ENCODE measurements around the gene TCF7L2.

TCF7L2 gene

GRCh38 chr10:113148071-113148825 lies 198.2 kb downstream of the TCF7L2 start:
- Histone ChIP-seq H2BK120ac (ENCODE audit: insufficient read depth, low read length, poor library complexity) (no peak overlapping the region), H3K27me3 (ENCODE audit: insufficient read depth, low read length) (no peaks in the 10 kb centered on the region), H3K36me3 (ENCODE audit: control insufficient read depth in 1 of 2, insufficient read depth in 2 of 2, low read length in 2 of 2) (peaks cover 36 to 60% of the 10 kb centered on the region in 2 experiments), H2BK12ac (ENCODE audit: low read length) (no peak overlapping the region), H4K8ac (ENCODE audit: low read depth, low read length) (no peak overlapping the region), H3K14ac (ENCODE audit: low read length) (no peak overlapping the region), H3K79me2 (ENCODE audit: control insufficient read depth, insufficient read depth, low read length, poor library complexity) (no peaks in the 10 kb centered on the region), H4K91ac (ENCODE audit: low read depth, low read length) (no peak overlapping the region), H2AFZ (ENCODE audit: insufficient read depth, low read length, poor library complexity) (no peak overlapping the region), H3K27ac (ENCODE audit: low read depth, low read length) (no peak overlapping the region), H2AK5ac (ENCODE audit: low read length) (no peak overlapping the region), H3K4ac (ENCODE audit: low read depth, low read length) (no peak overlapping the region), H3K23ac (ENCODE audit: low read length) (no peak overlapping the region), H4K12ac (ENCODE audit: low read depth, low read length) (no peak overlapping the region), H3K9me3 (ENCODE audit: insufficient read depth, low read depth, low read length) (no peaks in the 10 kb centered on the region), H3K4me3 (ENCODE audit: low read depth, low read length) (no peak overlapping the region), H2BK5ac (ENCODE audit: low read depth, low read length, poor library complexity) (no peak overlapping the region), H3K4me2 (ENCODE audit: low read length) (no peak overlapping the region), H3K18ac (ENCODE audit: low read length) (no peak overlapping the region), H3K79me1 (ENCODE audit: low read length) (no peaks in the 10 kb centered on the region), H3K4me1 (ENCODE audit: control insufficient read depth in 1 of 2, insufficient read depth in 2 of 2, low read length in 2 of 2) (no peaks in the 10 kb centered on the region), H3K9ac (ENCODE audit: low read length) (no peak overlapping the region)
- no CpG with 5 or more reads among the region's 11 CpGs for WGBS (ENCODE audit: extremely low coverage, insufficient coverage, insufficient read length)
- no peak for DNase-seq

- no peak overlapping the region for H3K23ac ChIP-seq (ENCODE audit: low read length)
- H3K9ac ChIP-seq (ENCODE audit: low read length): no peak overlapping the region
- H3K79me2 ChIP-seq (ENCODE audit: control insufficient read depth, insufficient read depth, low read length, poor library complexity): no peaks in the 10 kb centered on the region
- no peak overlapping the region for H3K14ac ChIP-seq (ENCODE audit: low read length)
- no peak overlapping the region for H4K8ac ChIP-seq (ENCODE audit: low read depth, low read length)
- H2BK120ac ChIP-seq (ENCODE audit: insufficient read depth, low read length, poor library complexity): no peak overlapping the region
- H3K4ac ChIP-seq (ENCODE audit: low read depth, low read length): no peak overlapping the region
- H2BK5ac ChIP-seq (ENCODE audit: low read depth, low read length, poor library complexity): no peak overlapping the region
- no peak overlapping the region for H2AK5ac ChIP-seq (ENCODE audit: low read length)
- H2BK12ac ChIP-seq (ENCODE audit: low read length): no peak overlapping the region
- no peak overlapping the region for H4K91ac ChIP-seq (ENCODE audit: low read depth, low read length)
- H3K18ac ChIP-seq (ENCODE audit: low read length): no peak overlapping the region
- no peaks in the 10 kb centered on the region for H3K27me3 ChIP-seq (ENCODE audit: insufficient read depth, low read length)
- H3K9me3 ChIP-seq (ENCODE audit: insufficient read depth, low read depth, low read length): no peaks in the 10 kb centered on the region
- H3K79me1 ChIP-seq (ENCODE audit: low read length): no peaks in the 10 kb centered on the region
- no peak overlapping the region for H3K27ac ChIP-seq (ENCODE audit: low read depth, low read length)
- DNase-seq: no peak
- H4K12ac ChIP-seq (ENCODE audit: low read depth, low read length): no peak overlapping the region
- peaks cover 43 to 65% of the 10 kb centered on the region in 2 experiments for H3K36me3 ChIP-seq (ENCODE audit: control insufficient read depth in 1 of 2, insufficient read depth in 2 of 2, low read length in 2 of 2)
- H3K4me2 ChIP-seq (ENCODE audit: low read length): no peak overlapping the region
- H3K4me3 ChIP-seq (ENCODE audit: low read depth, low read length): no peak overlapping the region
- H3K4me1 ChIP-seq (ENCODE audit: control insufficient read depth in 1 of 2, insufficient read depth in 2 of 2, low read length in 2 of 2): no peaks in the 10 kb centered on the region
- no CpG with 5 or more reads among the region's 4 CpGs for WGBS (ENCODE audit: extremely low coverage, insufficient coverage, insufficient read length)
- no peak overlapping the region for H2AFZ ChIP-seq (ENCODE audit: insufficient read depth, low read length, poor library complexity)
Measured at GRCh38 chr10:113148901-113149300, 198.9 kb downstream of the TCF7L2 start.

GRCh38 chr10:113149626-113150025 lies 199.6 kb downstream of the TCF7L2 start:
- H3K4me1 ChIP-seq (ENCODE audit: control insufficient read depth in 1 of 2, insufficient read depth in 2 of 2, low read length in 2 of 2): no peaks in the 10 kb centered on the region
- H4K91ac ChIP-seq (ENCODE audit: low read depth, low read length): no peak overlapping the region
- H3K4ac ChIP-seq (ENCODE audit: low read depth, low read length): no peak overlapping the region
- H2BK5ac ChIP-seq (ENCODE audit: low read depth, low read length, poor library complexity): no peak overlapping the region
- no peaks in the 10 kb centered on the region for H3K79me2 ChIP-seq (ENCODE audit: control insufficient read depth, insufficient read depth, low read length, poor library complexity)
- no peak overlapping the region for H3K23ac ChIP-seq (ENCODE audit: low read length)
- no peak overlapping the region for H2BK120ac ChIP-seq (ENCODE audit: insufficient read depth, low read length, poor library complexity)
- H2AFZ ChIP-seq (ENCODE audit: insufficient read depth, low read length, poor library complexity): no peak overlapping the region
- H3K14ac ChIP-seq (ENCODE audit: low read length): no peak overlapping the region
- peaks cover 39 to 63% of the 10 kb centered on the region in 2 experiments for H3K36me3 ChIP-seq (ENCODE audit: control insufficient read depth in 1 of 2, insufficient read depth in 2 of 2, low read length in 2 of 2)
- H4K12ac ChIP-seq (ENCODE audit: low read depth, low read length): no peak overlapping the region
- H4K8ac ChIP-seq (ENCODE audit: low read depth, low read length): no peak overlapping the region
- H3K4me3 ChIP-seq (ENCODE audit: low read depth, low read length): no peak overlapping the region
- no peak overlapping the region for H3K18ac ChIP-seq (ENCODE audit: low read length)
- H3K27me3 ChIP-seq (ENCODE audit: insufficient read depth, low read length): no peaks in the 10 kb centered on the region
- no peak overlapping the region for H3K9ac ChIP-seq (ENCODE audit: low read length)
- no peak overlapping the region for H3K27ac ChIP-seq (ENCODE audit: low read depth, low read length)
- H3K9me3 ChIP-seq (ENCODE audit: insufficient read depth, low read depth, low read length): no peaks in the 10 kb centered on the region
- no peak overlapping the region for H3K4me2 ChIP-seq (ENCODE audit: low read length)
- no peak for DNase-seq
- H2BK12ac ChIP-seq (ENCODE audit: low read length): no peak overlapping the region
- WGBS (ENCODE audit: extremely low coverage, insufficient coverage, insufficient read length): no CpG with 5 or more reads among the region's 3 CpGs
- H2AK5ac ChIP-seq (ENCODE audit: low read length): no peak overlapping the region
- no peaks in the 10 kb centered on the region for H3K79me1 ChIP-seq (ENCODE audit: low read length)

- Histone ChIP-seq H3K9ac (ENCODE audit: low read length) (no peak overlapping the region), H2AFZ (ENCODE audit: insufficient read depth, low read length, poor library complexity) (no peak overlapping the region), H4K12ac (ENCODE audit: low read depth, low read length) (no peak overlapping the region), H3K23ac (ENCODE audit: low read length) (no peak overlapping the region), H4K8ac (ENCODE audit: low read depth, low read length) (no peak overlapping the region), H2AK5ac (ENCODE audit: low read length) (no peak overlapping the region), H3K18ac (ENCODE audit: low read length) (no peak overlapping the region), H4K91ac (ENCODE audit: low read depth, low read length) (no peak overlapping the region), H3K79me1 (ENCODE audit: low read length) (no peaks in the 10 kb centered on the region), H3K79me2 (ENCODE audit: control insufficient read depth, insufficient read depth, low read length, poor library complexity) (no peaks in the 10 kb centered on the region), H2BK5ac (ENCODE audit: low read depth, low read length, poor library complexity) (no peak overlapping the region), H3K14ac (ENCODE audit: low read length) (no peak overlapping the region), H3K4me3 (ENCODE audit: low read depth, low read length) (no peak overlapping the region), H3K4me2 (ENCODE audit: low read length) (no peak overlapping the region), H3K27ac (ENCODE audit: low read depth, low read length) (no peak overlapping the region), H3K4ac (ENCODE audit: low read depth, low read length) (no peak overlapping the region), H2BK120ac (ENCODE audit: insufficient read depth, low read length, poor library complexity) (no peak overlapping the region), H3K27me3 (ENCODE audit: insufficient read depth, low read length) (no peaks in the 10 kb centered on the region), H3K9me3 (ENCODE audit: insufficient read depth, low read depth, low read length) (no peaks in the 10 kb centered on the region), H3K4me1 (ENCODE audit: control insufficient read depth in 1 of 2, insufficient read depth in 2 of 2, low read length in 2 of 2) (no peaks in the 10 kb centered on the region), H2BK12ac (ENCODE audit: low read length) (no peak overlapping the region), H3K36me3 (ENCODE audit: control insufficient read depth in 1 of 2, insufficient read depth in 2 of 2, low read length in 2 of 2) (peaks cover 41 to 68% of the 10 kb centered on the region in 2 experiments)
- no CpG with 5 or more reads among the region's 6 CpGs for WGBS (ENCODE audit: extremely low coverage, insufficient coverage, insufficient read length)
- DNase-seq: no peak
Measured at GRCh38 chr10:113151190-113151666, 201.2 kb downstream of the TCF7L2 start.
